Measurements from ENCODE around the gene UHRF2. TPM values are rescaled to one million over a fixed set of nuclear protein-coding genes. Genes with fewer than 3 reads are reported as not detected.
A peak's percentile ranks its signal among the peaks of the same experiment; 100 is the strongest.

The UHRF2 gene
- total and polyA plus RNA-seq, 9 of the 15 experiments (the other 6 are each of a cell fraction or from before 2014, with no cell fraction given): 5.6 to 39.0 (median 20.1) TPM

DNA sequence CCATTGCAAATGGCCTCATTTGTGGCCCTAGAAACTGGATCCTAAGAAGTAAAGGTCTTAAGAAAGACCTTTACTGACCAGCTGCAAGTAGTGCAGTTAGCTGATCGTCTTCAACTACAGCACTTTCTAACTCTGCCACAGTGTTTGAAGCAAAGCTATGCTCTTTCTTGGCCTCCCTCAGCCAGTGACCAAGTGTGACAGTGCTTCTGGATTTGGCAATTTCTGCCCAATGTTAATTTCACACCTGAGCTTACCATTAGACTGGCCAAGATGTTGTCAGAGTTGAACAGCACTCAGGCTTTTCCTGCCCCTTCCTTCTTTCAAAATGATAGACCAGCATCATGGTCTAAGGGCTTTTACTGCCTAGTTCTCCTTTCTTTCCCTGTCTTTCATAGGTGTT, 36.1 kb downstream of the UHRF2 start:
- in situ Hi-C loops (cut with MboI): no loop called here
- ATAC-seq: peak; percentile 47
- Histone ChIP-seq H3K79me2 (ENCODE audit: control insufficient read depth, insufficient read depth, low read length) (peaks cover 62% of the 10 kb centered on the region), H3K27me3 (ENCODE audit: control insufficient read depth in 2 of 2, insufficient read depth in 2 of 2, low read length in 2 of 2) (no peaks in the 10 kb centered on the region), H3K27ac (ENCODE audit: extremely low read depth, low read depth, low read length) (no peak overlapping the region), H3K9ac (ENCODE audit: insufficient read depth in 1 of 2, low read depth in 2 of 2, low read length in 2 of 2) (no peak overlapping the region), H3K9me3 (replicated peaks; ENCODE audit: control insufficient read depth, insufficient read depth, low read depth, low read length) (no peaks in the 10 kb centered on the region), H2AFZ (ENCODE audit: low read depth, low read length) (no peak overlapping the region), H3K36me3 (ENCODE audit: control insufficient read depth, insufficient read depth, low read length) (no peaks in the 10 kb centered on the region), H3K4me1 (replicated peaks in 1 of 2; ENCODE audit: control insufficient read depth in 2 of 2, insufficient read depth in 2 of 2, low read length in 2 of 2) (0 out of 5 replicates have a peak, but pooled peaks cover 0 to 2% of the 10 kb centered on the region in 2 experiments), H4K20me1 (replicated peaks; ENCODE audit: control insufficient read depth, insufficient read depth, low read length) (peaks cover 9% of the 10 kb centered on the region; the same call in 1 of the 2 replicates), H3K9me1 (ENCODE audit: control insufficient read depth, insufficient read depth, low read length) (no peaks in the 10 kb centered on the region), H3K4me3 (no peak overlapping the region), H3K4me2 (ENCODE audit: insufficient read depth, low read length) (no peak overlapping the region)
- FAIRE-seq: no peak
- CTCF ChIA-PET (ENCODE audit: low intra/inter-chr PET ratio): no interaction called here
- intact Hi-C loops (cut with micrococcal nuclease): no loop called here
- POLR2A ChIA-PET: no interaction called here
- TF ChIP-seq ZNF354B (CRISPR knock-in tag; IDR thresholded peaks at IDR 0.05) (no peak), MYC (IDR thresholded peaks at IDR 0.05; ENCODE audit: low read depth, low read length) (no peak), MYC (CRISPR knock-in tag; IDR thresholded peaks at IDR 0.05; ENCODE audit: borderline replicate concordance, low read depth) (no peak), TRIM24 (IDR thresholded peaks at IDR 0.05) (no peak), XRCC3 (IDR thresholded peaks at IDR 0.05) (no peak), HNRNPUL1 (IDR thresholded peaks at IDR 0.05; ENCODE audit: low read length) (no peak), ZSCAN32 (CRISPR knock-in tag; IDR thresholded peaks at IDR 0.05) (no peak), NR2C1 (IDR thresholded peaks at IDR 0.05) (no peak), NR2C1 (tag; IDR thresholded peaks at IDR 0.05) (no peak), ZNF717 (CRISPR knock-in tag; IDR thresholded peaks at IDR 0.05) (no peak), DDX20 (tag; IDR thresholded peaks at IDR 0.05; ENCODE audit: low read depth) (no peak), ARID2 (IDR thresholded peaks at IDR 0.05) (no peak), RAD51 (IDR thresholded peaks at IDR 0.05; ENCODE audit: borderline replicate concordance, low read depth) (no peak), U2AF1 (optimal IDR thresholded peaks at IDR 0.05; ENCODE audit: low read depth, low read length) (no peak), HCFC1 (IDR thresholded peaks at IDR 0.05; ENCODE audit: low read depth, low read length) (no peak), ZBED1 (IDR thresholded peaks at IDR 0.05) (no peak)
- TF ChIP-seq, protein P1, sequence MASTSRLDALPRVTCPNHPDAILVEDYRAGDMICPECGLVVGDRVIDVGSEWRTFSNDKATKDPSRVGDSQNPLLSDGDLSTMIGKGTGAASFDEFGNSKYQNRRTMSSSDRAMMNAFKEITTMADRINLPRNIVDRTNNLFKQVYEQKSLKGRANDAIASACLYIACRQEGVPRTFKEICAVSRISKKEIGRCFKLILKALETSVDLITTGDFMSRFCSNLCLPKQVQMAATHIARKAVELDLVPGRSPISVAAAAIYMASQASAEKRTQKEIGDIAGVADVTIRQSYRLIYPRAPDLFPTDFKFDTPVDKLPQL (IDR thresholded peaks at IDR 0.05; ENCODE audit: extremely low read depth, insufficient read length): no peak
- TF ChIP-seq, protein P2, sequence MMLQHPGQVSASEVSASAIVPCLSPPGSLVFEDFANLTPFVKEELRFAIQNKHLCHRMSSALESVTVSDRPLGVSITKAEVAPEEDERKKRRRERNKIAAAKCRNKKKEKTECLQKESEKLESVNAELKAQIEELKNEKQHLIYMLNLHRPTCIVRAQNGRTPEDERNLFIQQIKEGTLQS (IDR thresholded peaks at IDR 0.05): no peak
- TF ChIP-seq, protein P2 (CRISPR knock-in tag; conservative IDR thresholded peaks at IDR 0.05): no peak
- TF ChIP-seq, protein P3, sequence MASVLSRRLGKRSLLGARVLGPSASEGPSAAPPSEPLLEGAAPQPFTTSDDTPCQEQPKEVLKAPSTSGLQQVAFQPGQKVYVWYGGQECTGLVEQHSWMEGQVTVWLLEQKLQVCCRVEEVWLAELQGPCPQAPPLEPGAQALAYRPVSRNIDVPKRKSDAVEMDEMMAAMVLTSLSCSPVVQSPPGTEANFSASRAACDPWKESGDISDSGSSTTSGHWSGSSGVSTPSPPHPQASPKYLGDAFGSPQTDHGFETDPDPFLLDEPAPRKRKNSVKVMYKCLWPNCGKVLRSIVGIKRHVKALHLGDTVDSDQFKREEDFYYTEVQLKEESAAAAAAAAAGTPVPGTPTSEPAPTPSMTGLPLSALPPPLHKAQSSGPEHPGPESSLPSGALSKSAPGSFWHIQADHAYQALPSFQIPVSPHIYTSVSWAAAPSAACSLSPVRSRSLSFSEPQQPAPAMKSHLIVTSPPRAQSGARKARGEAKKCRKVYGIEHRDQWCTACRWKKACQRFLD (CRISPR knock-in tag; IDR thresholded peaks at IDR 0.05): no peak
- 67% methylated on average over 1 of the region's 1 CpG for WGBS (ENCODE audit: insufficient coverage, low coverage, missing lambda C conversion rate)
- no TSS peak for BruUV-seq (replicated peaks)
- no peak for DNase-seq (ENCODE audit: extremely low read depth in 1 of 4, low spot score in 3 of 4)
